ENCODE results near the gene PRG2.

PRG2 gene

DNA sequence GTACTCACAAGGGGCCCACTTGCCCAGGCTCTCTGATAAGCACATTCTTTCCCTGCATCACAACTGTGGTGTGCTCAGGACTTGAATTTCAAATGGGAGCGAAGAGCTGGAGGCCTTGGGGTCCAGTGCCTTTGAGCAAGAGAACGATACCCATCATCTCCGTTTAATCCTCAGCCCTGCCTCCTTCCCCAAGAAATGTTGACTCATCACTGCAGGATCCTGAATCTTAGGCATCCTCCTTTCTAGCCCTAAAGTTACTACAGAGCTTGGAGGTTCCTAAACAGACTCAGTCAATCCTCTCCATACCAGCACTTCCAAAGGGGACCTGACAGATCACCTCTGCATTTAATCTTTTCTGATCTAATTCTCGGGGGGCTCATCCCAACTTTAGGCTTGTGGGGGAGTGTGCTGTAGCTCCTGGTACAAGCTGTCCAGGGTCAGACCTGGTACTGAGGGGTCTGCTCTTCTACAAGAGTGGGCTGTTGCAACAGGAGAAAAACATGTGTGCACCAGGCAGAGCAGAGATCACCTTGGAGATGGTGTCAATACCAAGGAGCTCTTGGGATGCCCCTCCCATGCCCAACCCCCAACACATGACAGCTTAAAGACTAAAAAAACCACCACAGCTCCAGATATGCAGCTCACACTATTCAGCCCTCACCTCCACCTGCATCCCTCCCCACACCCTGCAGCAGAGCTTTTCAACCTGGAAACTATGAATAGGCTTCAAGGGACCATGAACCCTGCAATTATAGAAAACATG, 3.9 kb upstream of the PRG2 start:
- no peak for DNase-seq

DNA sequence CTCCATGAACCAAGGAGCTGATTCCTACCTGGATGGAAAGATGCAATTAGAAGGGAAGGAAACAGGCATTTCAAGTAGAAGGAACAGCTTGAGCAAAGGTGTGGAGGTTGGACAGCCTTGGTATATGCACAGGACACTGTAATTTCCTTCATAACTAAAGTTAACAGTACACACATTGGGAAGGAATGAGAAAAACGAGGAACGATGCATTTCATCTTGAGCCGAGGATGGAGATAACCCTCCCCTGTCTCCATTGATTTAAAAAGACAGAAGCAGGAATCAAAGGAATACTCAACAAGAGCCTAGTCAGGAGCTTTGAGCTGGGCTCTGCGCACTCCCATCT, 2.3 kb upstream of the PRG2 start:
- no peak for DNase-seq

DNA sequence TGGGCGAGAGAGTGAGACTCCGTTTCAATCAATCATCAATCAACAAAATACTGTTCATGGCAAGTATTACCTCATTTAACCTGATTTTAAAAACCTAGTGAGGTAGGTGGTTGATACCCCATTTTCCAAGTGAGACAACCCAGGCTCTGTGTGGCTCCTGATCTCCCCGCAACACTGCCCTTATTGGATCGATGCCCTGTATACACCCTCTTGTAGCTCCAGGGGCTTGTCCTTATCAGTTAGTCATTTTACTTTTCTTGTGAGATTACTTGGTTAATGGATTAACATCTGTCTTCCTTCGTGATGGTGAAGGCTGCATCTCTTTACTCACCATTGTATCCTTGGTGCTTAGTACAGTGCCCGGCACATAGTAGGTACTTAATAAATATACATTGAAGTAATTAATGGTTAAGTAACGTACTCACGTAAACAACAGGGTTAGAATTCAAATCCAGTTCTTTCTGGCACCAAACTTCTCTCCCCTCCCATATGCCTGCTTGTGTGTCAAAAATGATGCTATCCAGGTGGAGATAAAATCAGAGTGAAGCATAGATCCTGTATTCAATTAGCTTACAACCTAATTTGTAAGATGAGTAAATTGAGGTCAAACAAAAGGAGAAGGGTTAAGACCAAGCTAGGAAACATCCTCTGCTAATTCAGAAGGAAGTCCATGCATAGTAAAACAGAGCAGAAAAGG, 1.8 kb upstream of the PRG2 start:
- no peak for DNase-seq

DNA sequence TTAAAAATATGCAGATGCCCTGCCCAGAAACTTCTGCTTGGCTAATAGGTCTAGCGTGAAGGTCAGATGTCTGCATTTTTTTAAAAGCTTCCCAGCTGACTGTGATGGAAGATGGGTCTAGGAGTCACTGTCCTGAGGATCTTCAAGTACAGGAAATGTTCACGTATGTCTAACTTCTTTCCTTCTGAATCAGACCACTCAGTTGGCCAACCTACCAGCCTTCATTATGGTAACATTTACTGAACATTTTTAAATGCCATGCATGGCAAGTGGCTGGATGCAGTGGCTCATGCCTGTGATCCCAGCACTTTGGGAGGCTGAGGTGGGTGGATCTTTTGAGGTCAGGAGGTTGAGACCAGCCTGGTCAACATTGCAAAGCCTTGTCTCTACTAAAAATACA, 1.1 kb upstream of the PRG2 start:
- DNase-seq: no peak

DNA sequence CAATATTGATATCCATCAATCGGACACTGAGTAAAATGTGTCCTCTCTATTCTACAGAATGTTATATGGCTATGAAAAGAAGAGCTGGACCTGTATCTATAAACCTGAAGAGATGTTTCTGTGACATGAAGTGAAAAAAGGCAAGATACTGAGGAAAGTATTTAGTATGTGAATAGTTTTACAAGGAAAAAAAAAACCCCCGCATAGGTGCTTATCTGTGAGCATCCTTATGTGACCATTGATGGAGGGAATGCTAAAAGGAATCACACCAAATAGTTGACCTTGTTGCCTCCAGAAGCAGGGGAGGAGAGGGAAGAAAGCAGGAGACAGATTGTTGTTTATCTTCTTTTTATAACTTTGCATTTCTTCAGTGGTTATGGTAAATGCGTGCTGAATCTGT, 661 bp upstream of the PRG2 start:
- DNase-seq: no peak

DNA sequence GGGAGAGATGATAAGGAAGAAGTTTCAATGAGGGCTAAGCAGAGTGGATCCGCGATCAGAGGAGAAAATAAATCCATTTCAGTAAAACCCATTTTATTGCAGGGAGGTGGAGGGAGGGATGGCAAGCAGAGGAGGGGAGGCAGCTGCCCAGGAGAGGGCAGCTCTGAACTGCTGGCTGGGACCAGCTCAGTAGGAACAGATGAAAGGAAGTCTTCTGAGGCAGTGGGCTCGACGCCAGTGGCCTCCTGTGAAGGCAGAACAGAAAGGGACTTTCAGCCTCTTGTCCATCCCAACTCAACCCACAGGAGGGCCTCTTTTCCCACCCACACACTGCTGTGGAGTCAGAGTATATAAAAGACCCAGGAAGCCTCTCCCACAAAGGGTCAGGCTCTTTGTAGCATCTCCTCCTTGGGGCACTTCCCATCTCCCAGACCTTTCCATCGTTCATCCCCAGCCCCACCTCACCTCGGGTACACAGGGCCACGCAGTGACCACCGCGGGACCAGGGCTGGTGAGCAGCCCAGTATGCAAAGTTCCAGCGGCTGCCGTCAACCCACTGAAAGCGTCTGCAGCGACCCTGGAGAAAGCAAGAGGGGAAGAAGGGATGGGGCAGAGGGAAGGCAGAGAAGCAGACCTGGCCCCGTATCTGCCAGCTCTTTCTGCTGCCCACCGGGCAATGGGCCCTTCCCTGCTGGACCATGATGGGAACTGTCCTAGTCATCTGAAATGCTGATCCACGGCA, 3.0 kb downstream of the PRG2 start:
- DNase-seq: no peak

DNA sequence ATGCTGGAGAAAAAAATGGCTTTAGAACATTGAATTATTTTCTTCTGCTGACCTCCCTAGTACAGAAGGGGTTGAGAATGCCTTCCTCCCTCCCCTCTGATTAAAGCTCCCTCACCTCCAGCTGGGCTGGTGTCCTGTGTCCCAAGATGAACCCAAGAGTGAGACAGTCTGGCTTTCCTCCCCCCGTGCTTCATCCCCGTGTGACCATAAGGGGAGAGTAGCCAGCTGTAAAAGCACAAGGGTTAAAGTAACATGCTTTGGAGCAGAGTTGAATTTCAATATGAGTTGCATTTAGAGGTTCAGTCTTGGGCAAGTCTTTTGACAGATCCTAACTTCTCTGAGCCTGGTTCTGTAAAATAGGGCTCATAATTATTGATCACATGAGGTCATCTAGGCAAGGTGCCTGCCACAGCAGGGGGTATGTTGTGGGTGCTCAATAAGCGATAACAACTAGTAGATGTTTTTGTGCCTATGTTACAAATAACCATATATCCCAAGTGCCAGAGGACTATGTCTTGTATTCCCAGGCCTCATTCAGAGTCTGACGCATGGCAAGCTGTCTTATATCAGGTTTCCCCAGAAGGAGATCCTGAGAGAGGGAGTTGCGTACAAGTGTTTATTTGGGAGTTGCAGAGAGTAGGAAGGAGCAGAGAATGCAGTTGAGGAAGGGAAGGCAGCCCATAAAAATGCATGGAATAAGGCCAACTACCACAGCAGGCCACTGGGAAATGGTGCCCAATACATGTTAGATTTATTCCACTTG, 4.1 kb downstream of the PRG2 start:
- DNase-seq: no peak

DNA sequence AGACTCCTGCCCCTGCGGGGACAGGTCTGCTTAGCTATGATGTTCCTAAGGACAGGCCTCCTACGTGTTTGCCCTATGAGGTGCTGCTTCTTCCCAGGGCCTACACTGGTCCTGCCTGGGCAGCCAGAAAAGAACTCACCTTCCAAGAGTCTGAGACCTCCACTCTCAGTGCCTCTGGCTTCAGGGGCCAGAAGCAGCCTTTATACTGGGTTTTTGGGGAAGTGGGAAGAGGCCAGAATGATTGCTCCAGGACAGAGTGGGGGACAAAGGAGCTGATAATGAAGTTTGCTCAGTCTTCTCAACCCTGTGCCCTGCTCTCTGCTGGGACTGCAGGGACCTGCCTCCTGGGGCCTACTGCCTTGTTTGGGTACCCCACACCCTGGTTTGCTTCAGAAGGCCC, 9.5 kb downstream of the PRG2 start, which contains the start of gene PRG3:
PRG3 (minus strand) TSS at position 176 of the 400 bp plus-strand sequence. CDS start 442 bp downstream, outside the sequence.
- no peak for DNase-seq

DNA sequence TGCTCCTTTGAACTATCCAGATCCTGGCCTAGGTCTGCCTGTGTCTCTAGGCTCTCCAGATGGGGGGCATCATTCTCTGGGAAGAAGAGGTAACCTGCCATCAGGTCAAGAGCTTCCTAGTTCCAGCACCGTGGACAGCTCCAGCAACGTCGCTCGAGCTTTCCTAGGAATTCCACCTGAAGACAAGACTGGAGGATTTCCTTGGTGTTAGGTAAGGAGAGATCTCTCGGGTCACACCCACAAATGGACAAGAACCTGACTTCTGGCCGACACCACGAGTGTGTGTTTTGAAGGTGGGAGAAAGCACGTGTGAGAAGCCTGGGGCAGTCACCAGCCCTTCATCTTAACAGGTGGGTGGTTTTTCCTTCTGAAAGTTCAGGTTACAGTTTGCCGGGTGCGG, 10.7 kb downstream of the PRG2 start:
- DNase-seq: no peak

DNA sequence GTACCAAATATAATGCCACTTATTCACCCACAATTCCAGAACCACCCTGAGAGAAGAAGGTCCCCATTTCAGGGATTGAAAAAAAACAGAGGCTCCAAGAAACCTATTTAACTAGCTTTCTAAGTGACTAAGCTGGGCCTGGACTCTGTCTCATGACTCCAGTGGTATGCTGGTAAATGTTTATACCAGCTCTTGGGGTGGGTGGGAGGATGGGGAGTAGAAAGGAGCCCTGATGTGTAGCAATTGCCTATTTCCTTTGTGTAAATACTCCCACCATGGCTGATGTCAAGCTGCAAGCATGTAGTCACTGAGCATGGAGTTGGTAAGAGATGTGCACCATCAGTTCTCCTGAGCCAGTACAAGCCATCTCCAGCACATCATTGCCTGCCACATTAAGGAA, 12.3 kb downstream of the PRG2 start:
- DNase-seq: no peak

DNA sequence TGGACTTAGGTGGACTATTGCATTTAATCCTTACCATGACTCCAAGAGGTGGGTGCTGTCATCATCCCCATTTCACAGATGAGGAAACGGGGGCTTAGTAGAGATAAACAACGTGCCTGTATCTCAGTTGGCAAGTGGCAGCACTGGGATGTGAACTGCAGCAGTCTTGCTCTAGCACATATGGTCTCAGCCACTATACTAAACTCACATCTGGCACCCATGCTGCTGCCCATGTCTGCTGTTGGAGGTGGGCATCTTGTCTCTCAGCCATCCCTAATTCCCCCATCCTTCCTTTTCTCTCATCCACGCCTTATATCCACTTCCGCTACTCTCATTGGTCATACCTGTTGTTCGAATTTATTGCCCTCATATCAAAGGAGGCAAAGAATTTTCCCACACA, 13.3 kb downstream of the PRG2 start:
- DNase-seq: no peak

DNA sequence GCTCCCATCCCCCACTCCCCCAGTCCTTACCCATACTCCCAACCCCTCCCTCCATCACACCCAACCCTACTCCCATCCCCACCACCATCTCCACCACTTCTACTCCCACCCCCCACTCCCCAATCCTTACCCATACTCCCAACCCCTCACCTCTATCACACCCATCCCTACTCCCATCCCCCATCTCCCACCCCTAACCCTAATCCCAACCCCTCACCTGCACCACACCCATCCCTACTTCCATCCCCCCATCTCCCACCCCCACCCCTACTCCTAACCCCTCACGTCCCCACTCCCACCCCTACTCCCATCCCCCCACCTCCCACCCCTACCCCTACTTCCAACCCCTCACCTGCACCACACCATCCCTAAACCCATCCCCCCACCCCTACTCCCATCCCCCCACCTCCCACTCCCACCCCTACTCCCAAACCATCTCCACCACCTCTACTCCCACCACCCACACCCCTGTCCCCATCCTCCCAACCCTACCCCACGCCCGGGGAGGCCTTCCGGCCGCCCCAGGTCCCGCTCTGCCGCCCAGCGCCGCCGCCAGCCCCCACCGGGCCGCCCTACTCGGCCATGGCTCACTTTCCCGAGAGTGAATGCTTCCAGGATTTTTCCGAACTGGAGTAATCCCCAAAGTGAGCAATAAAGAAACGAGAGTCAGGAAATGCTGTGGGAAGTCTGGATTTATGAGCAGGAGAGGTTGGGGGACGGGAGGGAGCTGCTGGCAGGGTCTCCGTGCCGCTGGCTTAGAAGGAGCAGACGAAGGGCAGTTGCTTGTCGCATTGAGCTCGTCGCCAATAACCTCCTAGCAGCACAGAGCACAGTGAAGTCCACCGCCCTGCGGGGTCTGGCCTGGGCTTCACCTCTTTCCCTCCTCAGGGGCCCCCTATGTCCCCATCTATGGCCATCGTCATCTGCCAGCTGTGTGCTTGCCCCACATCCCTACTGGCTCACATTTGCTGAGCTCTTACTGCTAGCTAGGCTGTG, 14.1 kb downstream of the PRG2 start:
- DNase-seq: no peak

DNA sequence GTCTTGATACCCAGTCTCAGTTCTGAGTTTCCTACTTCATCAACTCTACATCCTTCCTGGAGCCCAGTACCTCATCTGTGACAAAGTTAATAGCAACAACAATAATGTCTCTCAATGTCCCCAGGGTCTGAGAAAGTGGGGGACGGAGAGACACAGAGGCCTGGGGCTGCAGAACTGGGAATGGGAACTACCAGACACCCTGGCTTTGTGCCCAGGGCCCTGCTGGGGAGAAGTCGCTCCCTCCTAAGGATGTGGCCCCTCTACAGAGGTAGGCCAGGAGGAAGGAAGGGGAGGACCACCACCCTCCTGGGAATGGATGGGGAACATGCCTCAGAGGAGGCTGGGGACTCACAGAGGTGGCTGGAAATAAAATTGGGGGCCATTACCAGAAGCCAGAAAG, 15.0 kb downstream of the PRG2 start:
- DNase-seq: no peak

DNA sequence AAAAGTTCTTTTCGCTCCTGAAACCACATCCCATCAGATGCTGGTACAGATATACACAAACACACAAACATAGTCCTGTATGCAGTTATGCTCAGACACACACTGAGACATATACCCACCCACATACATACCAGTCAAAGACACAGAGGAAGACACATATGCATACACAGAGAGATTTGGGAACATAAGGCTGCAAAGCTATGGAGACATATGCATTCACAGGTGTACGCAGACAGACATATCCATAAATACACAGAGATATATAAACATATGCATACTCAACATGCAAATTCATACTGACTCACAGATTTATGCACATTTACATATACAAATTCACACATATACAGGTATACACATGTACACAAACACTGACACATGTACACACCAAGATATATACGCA, 15.5 kb downstream of the PRG2 start:
- DNase-seq: no peak

DNA sequence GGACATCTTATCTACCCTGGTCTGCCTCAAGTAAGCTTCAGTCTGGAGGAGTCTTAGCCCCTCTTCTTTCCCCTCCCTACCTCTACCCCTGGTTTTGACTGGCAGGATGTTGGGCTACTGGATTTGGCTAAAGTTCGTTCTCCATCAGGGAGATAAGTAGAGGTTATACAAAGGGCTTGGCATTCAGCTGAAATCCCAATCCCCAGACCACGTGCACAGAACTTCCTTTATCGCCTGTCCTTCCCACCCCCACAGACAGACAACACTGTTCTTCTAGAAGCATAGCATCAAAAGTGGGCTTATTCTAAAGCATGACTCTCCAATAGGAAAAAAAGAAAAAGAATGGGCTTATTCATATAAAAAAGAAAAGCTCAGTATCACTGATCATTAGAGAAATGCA, 17.3 kb downstream of the PRG2 start:
- no peak for DNase-seq

DNA sequence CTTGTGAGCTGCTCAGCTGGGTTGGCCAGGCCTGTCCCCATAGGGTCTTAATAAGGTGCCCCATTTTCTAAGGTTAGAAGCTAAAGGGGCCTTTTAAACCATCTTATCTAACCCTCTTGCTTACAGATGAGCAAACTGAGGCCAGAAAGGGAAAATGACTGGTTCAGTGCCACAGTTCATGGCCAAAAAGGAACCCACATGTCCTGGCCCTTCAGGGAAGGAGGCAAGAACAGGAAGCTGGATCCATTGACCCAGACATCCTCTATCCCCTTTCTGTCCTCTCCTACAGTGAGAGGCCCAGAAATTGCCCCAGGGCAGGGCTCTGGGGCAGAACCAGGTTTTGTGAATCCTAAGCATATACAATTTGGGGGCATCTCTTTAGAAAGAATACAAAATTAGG, 19.5 kb downstream of the PRG2 start:
- no peak for DNase-seq

DNA sequence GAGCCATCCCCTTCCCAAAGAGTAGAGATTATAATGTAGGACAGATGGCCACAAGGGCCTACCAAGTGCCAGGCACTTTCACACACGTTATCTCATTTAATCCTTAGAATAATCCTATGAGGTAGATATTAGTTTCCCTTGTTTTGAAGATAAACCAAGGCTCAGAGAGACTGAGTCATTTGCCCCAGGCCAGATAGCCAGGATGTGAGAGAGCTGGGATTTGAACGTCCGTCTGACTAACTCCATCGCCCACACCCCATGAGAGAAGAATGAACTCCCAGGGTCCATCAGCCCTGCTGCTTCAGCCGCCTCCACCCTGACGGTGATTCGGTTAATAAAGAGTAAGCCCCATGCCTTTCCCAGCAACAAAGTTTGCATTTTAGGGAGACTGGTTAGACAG, 20.2 kb downstream of the PRG2 start:
- no peak for DNase-seq

DNA sequence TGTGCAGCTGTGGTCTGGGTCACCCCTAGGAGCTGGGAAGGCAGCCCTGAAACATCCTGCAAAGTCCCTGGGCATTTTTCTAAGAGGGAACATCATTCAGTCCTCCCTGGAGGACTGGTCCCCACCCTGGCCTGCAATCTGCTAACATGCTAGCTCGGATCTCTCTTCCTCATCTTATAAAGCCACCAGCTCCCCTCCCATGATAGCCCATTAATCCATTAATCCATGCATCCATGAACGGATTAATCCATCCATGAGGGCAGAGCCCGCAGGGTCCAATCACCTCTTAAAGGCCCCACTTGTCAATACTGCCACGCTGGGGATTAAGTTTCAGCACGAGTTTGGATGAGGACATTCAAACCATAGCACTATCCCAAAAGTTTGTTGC, 21.6 kb downstream of the PRG2 start:
- no peak for DNase-seq

DNA sequence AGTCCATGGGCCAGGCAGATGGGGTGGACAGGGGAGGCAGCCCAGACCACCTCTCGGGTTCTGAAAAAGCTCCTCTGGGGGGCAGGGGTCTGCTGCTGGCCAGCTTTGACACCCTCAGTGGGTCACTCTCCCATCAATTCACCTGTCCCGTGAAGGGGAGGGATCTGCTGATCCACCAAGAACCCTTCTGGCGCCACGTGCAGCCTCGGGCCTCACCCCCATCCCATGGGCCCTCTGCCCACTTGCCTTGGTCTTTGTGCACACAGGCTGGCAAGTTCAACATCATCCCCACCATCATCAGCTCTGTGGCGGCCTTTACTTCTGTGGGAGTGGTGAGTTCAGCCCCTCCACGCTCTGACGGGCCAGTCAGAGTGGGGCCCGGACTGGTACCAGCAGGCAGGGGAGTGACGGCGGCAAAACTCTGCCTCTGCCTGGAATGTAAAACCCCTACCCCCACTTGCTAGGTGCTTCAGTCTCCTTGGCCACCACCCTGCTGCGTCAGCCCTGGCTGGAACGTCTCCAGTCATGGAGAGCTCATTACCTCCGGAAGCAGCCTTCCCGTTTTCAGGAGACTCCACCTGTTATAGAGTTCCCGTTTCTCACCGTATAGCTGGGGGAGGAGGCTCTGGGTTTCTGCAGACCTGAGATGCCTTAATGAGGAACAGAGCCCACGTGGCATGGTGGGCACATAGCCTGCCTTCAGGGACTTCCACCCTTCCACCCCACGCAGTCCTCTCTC, 22.2 kb downstream of the PRG2 start:
- DNase-seq: no peak

DNA sequence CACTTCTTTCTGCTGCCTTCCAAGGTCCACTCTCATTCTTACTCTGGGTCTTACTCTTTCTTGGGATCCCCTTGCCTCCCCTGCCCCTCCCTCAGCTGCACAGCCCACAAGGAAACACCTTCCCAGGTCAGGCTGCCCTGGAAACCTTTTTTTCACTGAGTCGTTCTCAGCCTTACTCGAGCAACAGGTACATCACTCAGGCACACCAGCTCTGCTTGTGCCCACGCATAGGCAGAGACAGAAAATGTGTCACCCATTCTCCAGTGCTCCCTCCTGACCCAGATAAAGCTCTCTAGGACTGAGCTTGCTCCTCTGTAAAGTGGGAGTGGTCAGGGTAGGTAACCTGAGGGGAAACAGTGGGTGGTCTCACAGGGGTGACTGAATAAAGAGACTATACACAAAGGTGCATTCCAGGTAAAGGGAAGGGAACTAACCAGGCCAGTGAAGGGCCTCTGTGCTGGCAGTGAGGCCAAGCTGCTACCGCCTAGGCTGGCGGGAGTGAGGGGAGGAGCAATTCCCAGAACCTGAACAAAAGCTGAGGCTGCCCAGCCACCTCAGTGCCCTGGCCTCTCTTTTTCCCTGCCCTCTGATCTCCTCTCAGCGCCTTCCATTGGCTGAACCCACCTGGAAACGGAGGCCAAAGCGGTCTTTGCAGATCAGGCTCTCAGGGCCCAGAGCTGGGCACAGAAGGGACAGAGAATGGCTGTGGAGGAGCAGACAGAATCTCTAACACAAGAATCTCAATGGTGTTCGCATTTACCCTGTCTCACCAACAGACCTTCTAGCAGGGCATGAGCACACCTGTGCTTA, 25.4 kb downstream of the PRG2 start:
- DNase-seq: no peak
